GM12878 (cell line): ENCODE results near the gene STRBP. TPM values are rescaled to one million over a fixed set of nuclear protein-coding genes. Genes with fewer than 3 reads are reported as not detected.

Experiments used
- ATAC-seq: fragments of 200-7000 bp; cut with Tn5 transposase; 3 replicates; pipeline ENCODE4 v1.9.1; 2020; ENCODE audit warnings: mild to moderate bottlenecking, moderate library complexity
- BruUV-seq: library from RNA; stranded (reverse); fragments of 400-500 nt; replicated peaks from 2 replicates; lab custom pipeline; 2021; lab: Mats Ljungman, UMichigan
- CTCF ChIA-PET: fragments of 300-600 bp; sonication (Branson Sonifier 250); formaldehyde crosslinking; extraction: SDS; loops from one replicate; lab custom pipeline; 2021; ENCODE audit warnings: inconsistent platforms; lab: Yijun Ruan, JAX
- POLR2A ChIA-PET: fragments of 350-600 bp; formaldehyde crosslinking; extraction: SDS; loops from one replicate; lab custom pipeline; 2021; ENCODE audit warnings: inconsistent platforms; lab: Charles Lee
- RAD21 ChIA-PET: fragments of 300-600 bp; sonication (Branson Sonifier 250); formaldehyde crosslinking; loops from one replicate; lab custom pipeline; 2023; ENCODE audit warnings: antibody characterized with exemption; ENCODE audit not compliant: unreplicated experiment; lab: Charles Lee
- SMC1A ChIA-PET: fragments of 300-600 bp; sonication (Branson Sonifier 250); formaldehyde crosslinking; loops from one replicate; lab custom pipeline; 2023; ENCODE audit not compliant: unreplicated experiment, uncharacterized antibody; lab: Charles Lee
- DNase-seq: peaks from one replicate; pipeline ENCODE4 v3.0.0-alpha.2; 2011; ENCODE audit warnings: low read depth, low spot score
- FAIRE-seq: peaks from 3 replicates; lab custom pipeline; 2011; peaks lifted over from hg19 to GRCh38; lab: Jason Lieb, UNC
- H2AFZ ChIP-seq: 2 replicates; pipeline ENCODE4 v1.6.0; 2011; ENCODE audit warnings: low read depth, low read length, control low read depth; ENCODE audit not compliant: control insufficient read depth
- H3K27ac ChIP-seq: 2 replicates; pipeline ENCODE4 v1.5.1; 2011; ENCODE audit warnings: control low read depth; ENCODE audit not compliant: control insufficient read depth, insufficient read depth
- H3K27me3 ChIP-seq, 2 experiments: replicated peaks in 1 of 2; 2 replicates each; pipeline versions ENCODE4 v1.6.0 to v1.6.1; 2011; ENCODE audit warnings: low read length in 1 of 2; ENCODE audit not compliant: control insufficient read depth in 2 of 2, insufficient read depth in 2 of 2
- H3K36me3 ChIP-seq, 2 experiments: 2 replicates each; pipeline ENCODE4 v1.5.1; 2011; ENCODE audit warnings: low read length in 1 of 2; ENCODE audit not compliant: control insufficient read depth in 2 of 2, insufficient read depth in 2 of 2
- H3K4me1 ChIP-seq: 2 replicates; pipeline ENCODE4 v1.6.1; 2011; ENCODE audit warnings: mild to moderate bottlenecking, low read length, moderate library complexity, mixed read lengths; ENCODE audit not compliant: control insufficient read depth, insufficient read depth
- H3K4me2 ChIP-seq: 2 replicates; pipeline ENCODE4 v1.6.0; 2011; ENCODE audit warnings: control low read depth; ENCODE audit not compliant: control insufficient read depth, insufficient read depth
- H3K4me3 ChIP-seq: fragments of 200-600 bp; sonication (generic); 2 replicates; pipeline ENCODE4 v1.5.1; 2016
- H3K79me2 ChIP-seq: 2 replicates; pipeline ENCODE4 v1.6.0; 2011; ENCODE audit warnings: low read length; ENCODE audit not compliant: control insufficient read depth, insufficient read depth
- H3K9ac ChIP-seq: 2 replicates; pipeline ENCODE4 v1.8.0; 2011; ENCODE audit warnings: low read length, control low read depth, mixed read lengths; ENCODE audit not compliant: control insufficient read depth, insufficient read depth
- H3K9me3 ChIP-seq: replicated peaks from 3 replicates; pipeline ENCODE4 v1.5.1; 2011; ENCODE audit warnings: mild to moderate bottlenecking, low read length; ENCODE audit not compliant: control insufficient read depth, insufficient read depth
- H4K20me1 ChIP-seq: 2 replicates; pipeline ENCODE4 v1.6.0; 2011; ENCODE audit not compliant: control insufficient read depth, insufficient read depth
- CHD2 ChIP-seq: IDR thresholded peaks from 2 replicates; pipeline ENCODE4 v1.6.1; 2011; ENCODE audit warnings: low read depth, low read length, improper control_type of control experiment, borderline replicate concordance
- EGR1 ChIP-seq, 2 experiments: IDR thresholded peaks; 1 replicate in 1 of 2; 2 replicates in 1 of 2; pipeline ENCODE4 v1.6.1; 2011 to 2012; ENCODE audit warnings: low read depth in 2 of 2, low read length in 2 of 2, borderline replicate concordance in 1 of 2, mild to moderate bottlenecking in 1 of 2, moderate library complexity in 1 of 2
- IKZF1 ChIP-seq: fragments of 450-650 bp; conservative IDR thresholded peaks from 2 replicates; pipeline ENCODE4 v1.6.1; 2017; ENCODE audit warnings: antibody characterized with exemption, mild to moderate bottlenecking
- SREBF2 ChIP-seq: IDR thresholded peaks from 2 replicates; pipeline ENCODE4 v1.6.1; 2012; ENCODE audit warnings: mild to moderate bottlenecking, low read length
- WGBS: methylation state at CpG from one replicate; pipeline ENCODE4 v1.1.6; 2016; ENCODE audit warnings: low lambda C conversion rate; ENCODE audit not compliant: insufficient replicate concordance, insufficient coverage; ENCODE audit errors: missing lambda C conversion rate; 5-methylcytosine and 5-hydroxymethylcytosine counted together
- in situ Hi-C: fragments of 300-500 bp; cut with MboI; formaldehyde crosslinking; loops from 9 replicates; pipeline ENCODE4 v1.14.3; 2018; ENCODE audit warnings: mixed read lengths
- intact Hi-C: fragments of 100-400 bp; cut with micrococcal nuclease; formaldehyde crosslinking; loops from one replicate; pipeline ENCODE4 v1.14.2; 2022; ENCODE audit not compliant: unreplicated experiment
- polyA plus RNA-seq, 11 experiments: library from polyadenylated mRNA; depleted of rRNA in 4 of 11; unstranded in 6 of 11; stranded (reverse) in 5 of 11; fragments of >200 nt; fragmentation: Nextera tagmentation in 4 of 11; fragmentation: Illumina TruSeq in 1 of 11; extraction: Ambion mirVana in 4 of 11; extraction: Trizol in 1 of 11; gene quantifications; 1 replicate in 1 of 11; 2 replicates in 10 of 11; pipeline versions ENCODE4 v1.2.1 to v1.2.3, GENCODE V29; 2011 to 2016; ENCODE audit warnings: inconsistent platforms in 2 of 11, missing spikeins in 2 of 11, low read depth in 1 of 11
- total RNA-seq, 4 experiments: library from RNA; depleted of rRNA in 3 of 4; stranded (reverse); fragments of >200 nt in 3 of 4; fragmentation: Illumina TruSeq in 1 of 4; extraction: Trizol in 1 of 4; gene quantifications; 2 replicates each; pipeline versions ENCODE4 v1.2.1 to v1.2.3, GENCODE V29; 2013 to 2021
- TF ChIP-seq, protein P1 (sequence below): fragments of 450-650 bp; formaldehyde crosslinking; IDR thresholded peaks from 2 replicates; pipeline ENCODE4 v1.4.0; 2022; ENCODE audit warnings: mild to moderate bottlenecking, moderate library complexity

STRBP gene
- total and polyA plus RNA-seq, 10 of the 15 experiments (the other 5 are each of a cell fraction or from before 2014, with no cell fraction given): 31.0 to 96.8 (median 71.4) TPM

DNA sequence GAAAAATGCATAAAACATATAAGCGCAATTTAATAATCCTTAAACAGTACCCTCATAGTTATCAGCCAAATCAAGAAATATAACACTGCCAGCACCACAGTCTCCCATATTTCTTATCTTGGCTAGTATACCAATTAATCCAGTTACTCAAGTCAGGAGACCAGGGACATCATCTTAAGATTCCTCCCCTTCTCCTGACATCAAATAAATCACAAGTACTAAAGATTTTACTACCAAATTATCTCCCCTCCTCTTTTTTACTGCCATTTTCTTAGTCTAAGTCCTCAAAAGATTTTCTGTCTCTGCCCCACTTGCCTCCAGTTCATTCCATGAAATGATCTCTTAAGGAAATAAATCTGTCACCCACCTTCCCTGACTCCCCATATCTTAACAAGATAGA lies 37.0 kb downstream of the STRBP start:
- no peak for DNase-seq
- Histone ChIP-seq H3K4me1 (peaks cover 24% of the 10 kb centered on the region), H3K79me2 (peaks cover 33% of the 10 kb centered on the region), H3K9ac (no peak overlapping the region), H3K27me3 (no peaks in the 10 kb centered on the region), H3K27ac (no peak overlapping the region), H4K20me1 (no peaks in the 10 kb centered on the region), H2AFZ (no peak overlapping the region), H3K4me3 (no peak overlapping the region), H3K36me3 (peaks cover 0 to 3% of the 10 kb centered on the region in 2 experiments; a peak in 2 of 4 replicates), H3K9me3 (peaks cover 3% of the 10 kb centered on the region; the same call in 1 of the 3 replicates), H3K4me2 (no peak overlapping the region)
- CTCF ChIA-PET: interaction anchor here (1.3 to 3.0 kb wide), 2 partner anchors 118 to 150 kb away, joined by 3 to 16 read pairs; no protein-coding TSS in a partner anchor
- ATAC-seq: no peak
- 95% methylated on average over 1 of the region's 1 CpG for whole genome bisulfite sequencing
- FAIRE-seq: no peak
- SMC1A ChIA-PET: interaction anchor here (0.9 to 3.0 kb wide), 3 partner anchors 14 to 67 kb away, joined by 3 to 9 read pairs (median 7); no protein-coding TSS in a partner anchor
- RAD21 ChIA-PET: no interaction called here
- TF ChIP-seq, protein P1, sequence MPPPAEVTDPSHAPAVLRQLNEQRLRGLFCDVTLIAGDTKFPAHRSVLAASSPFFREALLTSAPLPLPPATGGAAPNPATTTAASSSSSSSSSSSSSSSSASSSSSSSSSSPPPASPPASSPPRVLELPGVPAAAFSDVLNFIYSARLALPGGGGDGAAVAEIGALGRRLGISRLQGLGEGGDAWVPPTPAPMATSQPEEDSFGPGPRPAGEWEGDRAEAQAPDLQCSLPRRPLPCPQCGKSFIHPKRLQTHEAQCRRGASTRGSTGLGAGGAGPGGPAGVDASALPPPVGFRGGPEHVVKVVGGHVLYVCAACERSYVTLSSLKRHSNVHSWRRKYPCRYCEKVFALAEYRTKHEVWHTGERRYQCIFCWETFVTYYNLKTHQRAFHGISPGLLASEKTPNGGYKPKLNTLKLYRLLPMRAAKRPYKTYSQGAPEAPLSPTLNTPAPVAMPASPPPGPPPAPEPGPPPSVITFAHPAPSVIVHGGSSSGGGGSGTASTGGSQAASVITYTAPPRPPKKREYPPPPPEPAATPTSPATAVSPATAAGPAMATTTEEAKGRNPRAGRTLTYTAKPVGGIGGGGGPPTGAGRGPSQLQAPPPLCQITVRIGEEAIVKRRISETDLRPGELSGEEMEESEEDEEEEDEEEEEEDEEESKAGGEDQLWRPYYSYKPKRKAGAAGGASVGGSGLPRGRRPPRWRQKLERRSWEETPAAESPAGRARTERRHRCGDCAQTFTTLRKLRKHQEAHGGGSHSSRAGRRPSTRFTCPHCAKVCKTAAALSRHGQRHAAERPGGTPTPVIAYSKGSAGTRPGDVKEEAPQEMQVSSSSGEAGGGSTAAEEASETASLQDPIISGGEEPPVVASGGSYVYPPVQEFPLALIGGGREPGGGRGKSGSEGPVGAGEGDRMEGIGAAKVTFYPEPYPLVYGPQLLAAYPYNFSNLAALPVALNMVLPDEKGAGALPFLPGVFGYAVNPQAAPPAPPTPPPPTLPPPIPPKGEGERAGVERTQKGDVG (CRISPR knock-in tag): no peak
- no peak for TF ChIP-seq CHD2
- TF ChIP-seq IKZF1: no peak
- TF ChIP-seq EGR1 (IDR thresholded peaks at IDR 0.05; ENCODE audit: borderline replicate concordance in 1 of 2, low read depth in 2 of 2, low read length in 2 of 2): no peak
- TF ChIP-seq SREBF2: no peak
- POLR2A ChIA-PET: no interaction called here
- in situ Hi-C loops (loop anchor here (5.0 kb wide), 1 partner anchor 111 kb away; no protein-coding TSS in a partner anchor), intact Hi-C loops (no loop called here)
- no TSS peak for BruUV-seq
